Natural killer cell treated with Interleukin-12 subunit alpha and Interleukin-12 subunit beta and Interleukin-15 and Interleukin-18, amount 100 ng/mL, for 72 hours (primary cell): ENCODE measurements around the gene HCFC1. TPM values are rescaled to one million over a fixed set of nuclear protein-coding genes. Genes with fewer than 3 reads are reported as not detected.

Source experiments
- ATAC-seq, 2 donors: fragments of 150-1000 bp; cut with Tn5 transposase in 1 of 2; sonication (Bioruptor Pico), chemical (Tn5 transposase) in 1 of 2; 2 replicates each; pipeline ENCODE4 v1.10.0; 2021
- DNase-seq: peaks from one replicate; pipeline ENCODE4 v3.0.0; 2022; ENCODE audit warnings: low spot score
- H3K27ac Mint-ChIP-seq, 2 donors: 1 replicate in 1 of 2; 2 replicates in 1 of 2; pipeline ENCODE4 v1.8.0; 2022; ENCODE audit warnings: mixed read lengths in 2 of 2, mild to moderate bottlenecking in 1 of 2, moderate library complexity in 1 of 2
- H3K27me3 Mint-ChIP-seq, 2 donors: 1 replicate in 1 of 2; 2 replicates in 1 of 2; pipeline ENCODE4 v1.8.0; 2022; ENCODE audit warnings: mixed read lengths in 2 of 2
- H3K36me3 Mint-ChIP-seq: one replicate; pipeline ENCODE4 v1.8.0; 2022; ENCODE audit warnings: mixed read lengths
- H3K4me1 Mint-ChIP-seq, 2 donors: 1 replicate in 1 of 2; 2 replicates in 1 of 2; pipeline ENCODE4 v1.8.0; 2022; ENCODE audit warnings: low read depth in 2 of 2, mixed read lengths in 2 of 2, mild to moderate bottlenecking in 1 of 2
- H3K4me3 Mint-ChIP-seq: one replicate; pipeline ENCODE4 v1.8.0; 2022; ENCODE audit warnings: mixed read lengths
- H3K9me3 Mint-ChIP-seq: 2 replicates; pipeline ENCODE4 v1.8.0; 2022; ENCODE audit warnings: mixed read lengths
- total RNA-seq, 2 donors: library from RNA; stranded (reverse); gene quantifications; one replicate each; pipeline ENCODE4 v1.2.3, GENCODE V29; 2022

HCFC1 gene
- total RNA-seq, 2 donors from 2014 or later = 105 to 131 TPM

DNA sequence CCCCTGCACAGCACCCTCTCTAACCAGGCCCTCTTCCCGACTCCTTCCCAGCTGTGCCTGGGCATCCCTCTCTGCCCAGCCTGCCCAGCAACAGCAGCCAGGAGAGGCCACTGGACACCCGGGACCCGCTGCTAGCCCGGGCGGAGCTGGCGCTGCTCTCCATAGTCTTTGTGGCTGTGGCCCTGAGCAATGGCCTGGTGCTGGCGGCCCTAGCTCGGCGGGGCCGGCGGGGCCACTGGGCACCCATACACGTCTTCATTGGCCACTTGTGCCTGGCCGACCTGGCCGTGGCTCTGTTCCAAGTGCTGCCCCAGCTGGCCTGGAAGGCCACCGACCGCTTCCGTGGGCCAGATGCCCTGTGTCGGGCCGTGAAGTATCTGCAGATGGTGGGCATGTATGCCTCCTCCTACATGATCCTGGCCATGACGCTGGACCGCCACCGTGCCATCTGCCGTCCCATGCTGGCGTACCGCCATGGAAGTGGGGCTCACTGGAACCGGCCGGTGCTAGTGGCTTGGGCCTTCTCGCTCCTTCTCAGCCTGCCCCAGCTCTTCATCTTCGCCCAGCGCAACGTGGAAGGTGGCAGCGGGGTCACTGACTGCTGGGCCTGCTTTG, 66.0 kb downstream of the HCFC1 start:
- Mint-ChIP-seq H3K36me3 (no peaks in the 10 kb centered on the region), H3K9me3 (no peaks in the 10 kb centered on the region), H3K27ac (peak overlapping the region; percentile 63 to 80), H3K27me3 (peaks cover 0 to 3% of the 10 kb centered on the region in 2 donors), H3K4me1 (peaks cover 32 to 41% of the 10 kb centered on the region in 2 donors), H3K4me3 (peak overlapping the region; percentile 50)
- ATAC-seq (no peak), DNase-seq (peak; percentile 45)

DNA sequence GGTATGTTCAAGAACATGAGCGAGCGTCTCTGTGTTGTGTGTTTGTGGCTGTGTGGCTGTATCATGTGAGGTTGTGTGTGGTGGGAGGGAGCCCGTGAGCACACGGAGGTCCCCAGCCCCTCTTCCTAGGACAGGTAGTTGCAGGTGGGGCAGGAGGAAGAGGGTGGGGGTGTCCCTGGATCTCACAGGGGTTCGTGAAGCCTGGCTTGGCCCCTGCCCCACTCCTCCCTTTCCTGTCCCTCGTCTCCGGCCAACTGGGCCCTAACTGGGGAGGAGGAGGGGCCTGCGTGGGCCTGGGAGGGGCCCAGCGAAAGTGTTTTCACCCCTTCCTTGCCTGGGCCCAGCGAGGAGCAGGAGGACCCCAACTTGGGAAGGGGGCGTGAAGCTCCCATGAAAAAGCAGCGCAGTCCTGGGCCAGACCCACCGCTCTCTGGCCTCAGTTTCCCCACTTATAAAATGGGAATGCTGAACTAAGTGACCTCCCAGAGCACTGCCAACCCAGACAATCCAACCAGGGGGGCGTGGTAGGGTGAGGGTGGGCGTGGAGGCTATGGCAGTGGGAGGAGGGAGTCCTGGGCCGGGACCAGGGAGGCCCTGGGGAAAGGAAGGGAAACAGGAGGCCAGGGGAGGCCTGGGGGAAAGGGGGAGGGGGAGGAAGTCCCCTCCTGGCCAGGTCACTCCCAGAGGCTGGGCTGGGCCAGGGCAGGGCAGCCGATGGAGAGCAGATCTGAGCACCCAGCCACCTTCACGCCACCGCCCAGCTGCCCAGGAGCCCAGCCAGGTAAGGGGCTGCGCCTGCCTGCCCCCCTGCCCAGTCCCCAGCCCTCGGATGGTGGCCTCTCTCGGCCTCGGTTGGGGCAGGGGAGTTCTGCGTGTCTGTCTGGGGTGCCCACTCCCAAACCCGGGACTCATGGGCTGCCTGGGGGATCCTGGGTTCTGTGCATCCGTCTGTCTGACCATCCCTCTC, 67.3 kb downstream of the HCFC1 start, which contains the start of gene AVPR2:
AVPR2 (plus strand) TSS at position 683 of the 967 bp plus-strand sequence. CDS start 473 bp downstream, outside the sequence.
- Mint-ChIP-seq H3K4me1 (peaks cover 33 to 45% of the 10 kb centered on the region in 2 donors), H3K9me3 (no peaks in the 10 kb centered on the region), H3K27ac (peak within 1 kb of the TSS; percentile 7 to 12), H3K27me3 (peaks cover 0 to 5% of the 10 kb centered on the region in 2 donors), H3K4me3 (peak within 1 kb of the TSS; percentile 22), H3K36me3 (no peaks in the 10 kb centered on the region)
- DNase-seq (peak; percentile 59), ATAC-seq (no peak)

DNA sequence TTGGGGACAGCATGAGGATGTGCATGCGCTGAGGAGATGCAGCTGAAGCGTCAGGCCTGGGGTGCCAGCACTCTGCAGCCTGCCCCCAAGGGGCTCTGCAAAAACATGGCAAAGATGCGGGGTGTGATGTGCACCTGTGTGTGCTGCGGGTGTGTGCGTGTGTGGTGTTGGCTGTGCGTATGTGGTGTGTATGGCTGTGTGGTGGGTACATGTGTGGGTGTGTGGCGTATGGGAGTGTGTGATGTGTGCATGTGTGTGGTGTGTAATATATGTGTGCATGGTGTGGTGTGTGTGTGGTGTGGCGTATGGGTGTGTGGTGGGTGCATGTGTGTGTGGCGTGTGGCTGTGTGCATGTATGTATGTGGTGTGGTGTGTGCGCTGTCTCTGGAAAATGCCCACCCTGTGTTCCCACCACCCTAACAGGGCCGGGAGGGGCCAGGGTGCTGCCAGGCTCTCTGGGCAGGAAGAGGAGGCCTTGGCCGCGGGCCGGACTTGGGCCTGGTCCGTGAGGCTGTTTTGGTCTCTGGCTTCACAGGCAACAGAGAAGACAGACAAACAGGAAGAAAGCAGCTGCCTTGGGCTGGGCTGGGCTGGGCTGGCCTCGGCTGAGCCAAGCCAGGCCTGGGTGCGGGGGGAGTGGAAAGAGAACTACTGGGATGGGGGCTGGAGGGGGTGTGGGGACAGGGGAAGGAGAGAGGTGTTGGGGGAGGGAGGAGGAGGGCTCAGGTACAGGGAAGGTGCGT, 68.2 kb downstream of the HCFC1 start:
- peak overlapping the region; percentile 22 for H3K4me3 Mint-ChIP-seq
- peak; percentile 51 for DNase-seq
- H3K9me3 Mint-ChIP-seq = no peaks in the 10 kb centered on the region
- H3K27ac Mint-ChIP-seq = peak overlapping the region; percentile 7 to 12
- no peaks in the 10 kb centered on the region for H3K36me3 Mint-ChIP-seq
- peaks cover 0 to 8% of the 10 kb centered on the region in 2 donors for H3K27me3 Mint-ChIP-seq
- H3K4me1 Mint-ChIP-seq = peaks cover 33 to 48% of the 10 kb centered on the region in 2 donors
- ATAC-seq = no peak

GRCh38 chrX:153902385-153902784, 69.2 kb downstream of the HCFC1 start:
- peaks cover 33 to 48% of the 10 kb centered on the region in 2 donors for H3K4me1 Mint-ChIP-seq
- peaks cover 0 to 8% of the 10 kb centered on the region in 2 donors for H3K27me3 Mint-ChIP-seq

DNA sequence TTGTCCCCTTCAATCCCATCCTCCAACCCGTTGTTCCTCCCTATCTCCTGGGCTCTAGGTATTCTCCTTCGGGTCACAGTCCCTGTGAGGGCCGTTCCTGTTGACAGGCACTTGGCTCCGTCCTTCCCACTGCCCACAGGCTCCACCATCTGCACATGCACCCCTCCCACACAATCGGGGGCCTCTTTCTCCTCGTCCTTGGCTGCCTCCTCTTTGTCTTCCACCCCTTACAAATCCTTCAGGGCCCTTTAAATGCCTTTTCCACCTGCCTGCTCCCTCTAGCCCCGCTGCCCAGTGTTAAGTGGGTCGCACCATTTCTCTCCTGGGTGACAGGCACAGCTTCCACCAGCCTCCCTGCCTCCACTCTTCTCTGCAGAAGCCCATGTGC, 69.9 kb downstream of the HCFC1 start:
- peak; percentile 50 for DNase-seq
- peaks cover 33 to 47% of the 10 kb centered on the region in 2 donors for H3K4me1 Mint-ChIP-seq
- H3K27ac Mint-ChIP-seq = peak overlapping the region; percentile 6 to 27
- H3K36me3 Mint-ChIP-seq = no peaks in the 10 kb centered on the region
- H3K4me3 Mint-ChIP-seq = peak overlapping the region; percentile 50
- ATAC-seq = no peak
- peaks cover 0 to 8% of the 10 kb centered on the region in 2 donors for H3K27me3 Mint-ChIP-seq
- no peaks in the 10 kb centered on the region for H3K9me3 Mint-ChIP-seq

More at GRCh38 chrX:153902385-153902784, 69.2 kb downstream of the HCFC1 start:
- H3K9me3 Mint-ChIP-seq = no peaks in the 10 kb centered on the region
- H3K4me3 Mint-ChIP-seq = no peak overlapping the region
- H3K36me3 Mint-ChIP-seq = no peaks in the 10 kb centered on the region
- peak; percentile 16 for DNase-seq
- ATAC-seq = no peak
- H3K27ac Mint-ChIP-seq = no peak overlapping the region

GRCh38 chrX:153900831-153901752, 70.5 kb downstream of the HCFC1 start:
- Mint-ChIP-seq H3K36me3 (no peaks in the 10 kb centered on the region), H3K9me3 (no peaks in the 10 kb centered on the region), H3K4me3 (peak overlapping the region; percentile 50), H3K27ac (peak overlapping the region; percentile 6 to 27), H3K27me3 (peaks cover 0 to 8% of the 10 kb centered on the region in 2 donors), H3K4me1 (peaks cover 31 to 40% of the 10 kb centered on the region in 2 donors)
- peak; percentile 85 to 92 for ATAC-seq
- DNase-seq = peak; percentile 83

DNA sequence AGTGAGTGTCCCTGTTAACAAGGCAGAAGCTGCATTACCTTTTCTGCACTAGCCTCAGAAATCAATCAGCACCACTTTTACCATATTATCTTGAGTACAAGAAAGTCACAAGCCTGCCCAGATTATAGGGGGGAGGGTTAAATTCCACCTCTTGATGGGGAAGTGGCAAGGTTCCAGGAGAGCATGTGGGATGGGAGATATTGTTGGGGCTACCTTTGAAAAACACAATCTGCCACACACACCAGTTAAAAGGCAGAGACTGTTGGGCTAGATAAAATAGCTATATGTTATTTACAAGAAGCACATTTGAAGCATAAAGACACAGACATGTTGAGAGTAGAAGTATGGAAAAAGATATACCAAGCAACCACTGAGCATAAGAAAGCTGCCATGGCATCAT, 73.7 kb downstream of the HCFC1 start:
- DNase-seq (no peak), ATAC-seq (no peak)
- Mint-ChIP-seq H3K9me3 (no peaks in the 10 kb centered on the region), H3K4me3 (no peak overlapping the region), H3K27ac (no peak overlapping the region), H3K4me1 (peaks cover 17 to 25% of the 10 kb centered on the region in 2 donors), H3K27me3 (peaks cover 0 to 18% of the 10 kb centered on the region in 2 donors), H3K36me3 (no peaks in the 10 kb centered on the region)

Other genes starting within 250 kb of the HCFC1 start
- gene BCAP31, start 247.4 kb downstream of the HCFC1 start, total RNA-seq = 100 to 1,000 TPM; 156 to 159 TPM
- 10 to 100 TPM in 1 of 2 donors, 1 to 10 TPM in 1; 7.4 to 12.2 TPM for gene ABCD1, start 247.0 kb downstream of the HCFC1 start, total RNA-seq
- 1 to 10 TPM in 1 of 2 donors, under 1 TPM in 1; 0.48 to 2.4 TPM for gene PLXNB3, start 207.6 kb downstream of the HCFC1 start, total RNA-seq
- not detected for gene SRPK3, start 190.8 kb downstream of the HCFC1 start, total RNA-seq
- 10 to 100 TPM; 62.5 to 74.1 TPM for gene IDH3G, start 177.4 kb downstream of the HCFC1 start, total RNA-seq
- 100 to 1,000 TPM; 266 to 306 TPM for gene SSR4, start 177.2 kb downstream of the HCFC1 start, total RNA-seq
- gene PDZD4, start 141.3 kb downstream of the HCFC1 start, total RNA-seq = 1 to 10 TPM; 2.2 to 2.7 TPM
- 1 to 10 TPM in 1 of 2 donors, under 1 TPM in 1; 0.74 to 1.2 TPM for gene L1CAM, start 85.6 kb downstream of the HCFC1 start, total RNA-seq
- not detected for gene AVPR2, start 67.1 kb downstream of the HCFC1 start, total RNA-seq
- 100 to 1,000 TPM; 155 to 276 TPM for gene ARHGAP4, start 45.6 kb downstream of the HCFC1 start, total RNA-seq
- 100 to 1,000 TPM; 115 to 175 TPM for gene NAA10, start 36.8 kb downstream of the HCFC1 start, total RNA-seq
- gene RENBP, start 27.2 kb downstream of the HCFC1 start, total RNA-seq = 1 to 10 TPM; 4.8 to 5.4 TPM
- gene TMEM187, start 936 bp upstream of the HCFC1 start, total RNA-seq = 1 to 10 TPM; 2.4 to 6.9 TPM
- 100 to 1,000 TPM; 136 to 258 TPM for gene IRAK1, start 48.1 kb upstream of the HCFC1 start, total RNA-seq
- gene MECP2, start 125.9 kb upstream of the HCFC1 start, total RNA-seq = 100 to 1,000 TPM in 1 of 2 donors, 10 to 100 TPM in 1; 65.5 to 103 TPM
- gene OPN1LW, start 172.4 kb upstream of the HCFC1 start, total RNA-seq = not detected
- not detected for gene OPN1MW, start 210.8 kb upstream of the HCFC1 start, total RNA-seq
- not detected for gene OPN1MW2, start 247.9 kb upstream of the HCFC1 start, total RNA-seq